WERI-Rb-1 (cell line): ENCODE measurements around the gene USF3.
A peak's percentile ranks its signal among the peaks of the same experiment; 100 is the strongest.

ENCODE experiments used
- DNase-seq: peaks from one replicate; pipeline ENCODE4 v3.0.0-alpha.2; 2020
- H3K27ac ChIP-seq: fragments of 250-450 bp; sonication (Bioruptor Pico); 2 replicates; pipeline ENCODE4 v1.5.1; 2020; ENCODE audit warnings: mild to moderate bottlenecking, moderate library complexity
- H3K27me3 ChIP-seq: fragments of 250-450 bp; sonication (Bioruptor Pico); 2 replicates; pipeline ENCODE4 v1.5.1; 2021; ENCODE audit warnings: mild to moderate bottlenecking, low read depth, moderate library complexity; ENCODE audit not compliant: insufficient read depth, severe bottlenecking
- H3K36me3 ChIP-seq: fragments of 250-450 bp; sonication (Bioruptor Pico); 2 replicates; pipeline ENCODE4 v1.5.1; 2020; ENCODE audit warnings: mild to moderate bottlenecking, moderate library complexity
- H3K4me3 ChIP-seq: 2 replicates; pipeline ENCODE4 v1.5.1; 2011; ENCODE audit warnings: low read depth, mild to moderate bottlenecking, control low read depth, low read length
- H3K9me3 ChIP-seq: fragments of 250-450 bp; sonication (Bioruptor Pico); 2 replicates; pipeline ENCODE4 v1.5.1; 2021; ENCODE audit warnings: mild to moderate bottlenecking, moderate library complexity; ENCODE audit not compliant: severe bottlenecking
- TF ChIP-seq, protein P1 (sequence below): IDR thresholded peaks from 2 replicates; pipeline ENCODE4 v1.5.1; 2011; ENCODE audit warnings: low read depth, mild to moderate bottlenecking, control low read depth, inconsistent platforms, low read length

USF3 gene

DNA sequence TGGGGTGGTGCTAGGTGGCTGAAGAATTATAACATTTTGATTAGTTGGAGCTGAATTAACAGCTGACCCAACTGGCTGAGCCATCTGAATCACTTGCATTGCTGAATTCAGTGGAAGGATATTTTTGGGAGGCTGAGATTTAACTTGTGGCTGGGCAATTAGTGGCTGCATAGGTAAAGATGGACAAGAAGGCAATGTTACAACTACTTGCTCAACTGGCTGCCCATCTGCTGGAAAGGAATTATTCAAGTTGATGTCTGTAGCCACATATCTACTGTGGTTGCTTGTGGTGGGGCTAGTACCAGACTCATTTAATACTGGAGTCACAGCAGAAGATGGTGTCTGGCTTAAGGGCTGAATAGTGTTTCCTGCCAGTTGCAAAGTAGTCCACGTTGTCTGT is 36.4 kb downstream of the USF3 start:
- Histone ChIP-seq H3K4me3 (no peak overlapping the region), H3K9me3 (no peaks in the 10 kb centered on the region), H3K27ac (no peak overlapping the region), H3K36me3 (peaks cover 7% of the 10 kb centered on the region; the same call in 1 of the 2 replicates), H3K27me3 (no peaks in the 10 kb centered on the region)
- TF ChIP-seq, protein P1, sequence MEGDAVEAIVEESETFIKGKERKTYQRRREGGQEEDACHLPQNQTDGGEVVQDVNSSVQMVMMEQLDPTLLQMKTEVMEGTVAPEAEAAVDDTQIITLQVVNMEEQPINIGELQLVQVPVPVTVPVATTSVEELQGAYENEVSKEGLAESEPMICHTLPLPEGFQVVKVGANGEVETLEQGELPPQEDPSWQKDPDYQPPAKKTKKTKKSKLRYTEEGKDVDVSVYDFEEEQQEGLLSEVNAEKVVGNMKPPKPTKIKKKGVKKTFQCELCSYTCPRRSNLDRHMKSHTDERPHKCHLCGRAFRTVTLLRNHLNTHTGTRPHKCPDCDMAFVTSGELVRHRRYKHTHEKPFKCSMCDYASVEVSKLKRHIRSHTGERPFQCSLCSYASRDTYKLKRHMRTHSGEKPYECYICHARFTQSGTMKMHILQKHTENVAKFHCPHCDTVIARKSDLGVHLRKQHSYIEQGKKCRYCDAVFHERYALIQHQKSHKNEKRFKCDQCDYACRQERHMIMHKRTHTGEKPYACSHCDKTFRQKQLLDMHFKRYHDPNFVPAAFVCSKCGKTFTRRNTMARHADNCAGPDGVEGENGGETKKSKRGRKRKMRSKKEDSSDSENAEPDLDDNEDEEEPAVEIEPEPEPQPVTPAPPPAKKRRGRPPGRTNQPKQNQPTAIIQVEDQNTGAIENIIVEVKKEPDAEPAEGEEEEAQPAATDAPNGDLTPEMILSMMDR, result no peak
- no peak for DNase-seq

DNA sequence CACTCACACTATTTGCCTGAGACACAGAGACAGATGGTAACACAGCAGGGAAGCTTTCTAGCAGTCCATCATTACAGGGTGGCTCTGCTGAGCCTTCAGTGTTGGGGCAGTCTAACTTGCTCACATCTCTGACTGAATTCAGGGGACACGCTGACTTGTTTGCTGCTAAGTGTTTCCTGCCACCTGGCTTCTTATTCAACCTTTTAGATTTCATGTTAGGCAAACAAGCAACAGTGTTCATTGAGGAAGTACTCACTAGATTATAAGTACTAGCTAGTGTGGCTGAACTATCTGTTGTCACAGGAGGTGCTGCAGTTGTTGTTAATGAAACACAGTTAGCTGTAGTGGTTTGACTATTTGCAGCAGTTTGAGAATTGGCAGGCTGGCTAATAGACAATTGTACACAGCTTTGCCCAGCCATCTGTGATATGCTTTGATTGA is 37.3 kb downstream of the USF3 start:
- H3K9me3 ChIP-seq, result no peaks in the 10 kb centered on the region
- peak; percentile 41 for DNase-seq
- H3K4me3 ChIP-seq, result no peak overlapping the region
- TF ChIP-seq, protein P1, result no peak
- no peaks in the 10 kb centered on the region for H3K27me3 ChIP-seq
- peaks cover 7% of the 10 kb centered on the region; the same call in 1 of the 2 replicates for H3K36me3 ChIP-seq
- 0 out of 2 replicates have a peak overlapping the region, but pooled peaks have one; percentile 33 for H3K27ac ChIP-seq

DNA sequence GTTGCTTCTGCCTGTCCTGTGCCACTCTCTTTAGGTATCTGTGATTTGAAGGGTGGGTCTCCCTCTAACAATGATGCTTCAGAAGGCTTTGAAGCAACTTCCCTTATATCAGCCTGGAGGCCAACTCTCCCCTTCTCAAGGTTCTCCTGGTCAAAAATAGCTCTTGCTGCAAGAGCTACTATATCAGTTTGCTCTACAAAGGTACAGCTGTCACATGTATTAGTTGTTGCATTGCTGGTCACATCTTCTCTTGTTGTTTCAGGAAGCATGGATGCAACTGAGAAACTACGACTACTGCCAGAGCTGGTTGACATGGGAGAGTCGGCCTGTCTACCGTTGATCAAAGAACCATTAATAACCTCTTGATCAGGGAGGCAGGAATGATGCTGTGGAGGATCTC is 38.3 kb downstream of the USF3 start:
- no peak overlapping the region for H3K4me3 ChIP-seq
- H3K27me3 ChIP-seq, result no peaks in the 10 kb centered on the region
- TF ChIP-seq, protein P1, result no peak
- DNase-seq, result no peak
- peaks cover 7% of the 10 kb centered on the region; the same call in 1 of the 2 replicates for H3K36me3 ChIP-seq
- no peak overlapping the region for H3K27ac ChIP-seq
- no peaks in the 10 kb centered on the region for H3K9me3 ChIP-seq

DNA sequence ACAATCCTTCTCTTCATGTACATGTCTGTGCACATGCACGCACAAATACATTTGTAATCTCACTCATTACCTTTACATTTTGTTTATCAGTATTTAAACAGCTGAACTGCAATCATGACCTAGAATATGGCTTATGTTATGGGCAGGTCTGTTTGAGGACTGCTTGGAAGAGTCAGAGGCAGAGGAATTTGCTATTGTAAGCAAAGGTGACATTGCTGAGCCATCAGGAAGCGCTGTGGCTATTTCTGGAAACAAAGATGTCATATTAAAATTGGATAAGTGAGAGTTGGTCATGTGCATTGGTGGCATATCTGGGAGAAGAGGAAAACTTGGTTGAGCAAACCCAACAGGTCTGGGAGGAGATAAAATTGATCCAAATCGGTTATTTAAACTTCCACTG is 41.6 kb downstream of the USF3 start:
- Histone ChIP-seq H3K9me3 (no peaks in the 10 kb centered on the region), H3K27ac (no peak overlapping the region), H3K27me3 (no peaks in the 10 kb centered on the region), H3K4me3 (no peak overlapping the region), H3K36me3 (no peaks in the 10 kb centered on the region; the same call in 1 of the 2 replicates)
- no peak for DNase-seq
- TF ChIP-seq, protein P1, result no peak

DNA sequence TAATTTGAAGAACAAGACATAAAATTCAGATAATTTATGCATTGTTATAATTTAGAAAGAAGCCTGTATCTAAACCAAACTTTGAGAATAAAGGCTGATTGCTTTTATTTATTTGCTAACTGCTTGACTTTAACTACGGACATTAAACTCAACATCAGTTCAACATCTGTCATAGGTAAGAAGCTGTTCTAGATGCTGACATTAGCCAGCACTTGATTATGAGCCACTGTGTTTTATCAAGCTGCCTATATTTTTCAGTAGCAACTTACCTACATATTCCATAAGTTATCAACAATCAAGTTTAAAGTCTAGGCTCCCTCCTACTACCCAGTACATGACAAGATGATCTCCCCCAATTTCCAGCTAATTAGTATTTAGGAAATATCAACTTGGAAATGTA is 42.1 kb downstream of the USF3 start:
- H3K27me3 ChIP-seq, result no peaks in the 10 kb centered on the region
- no peak overlapping the region for H3K27ac ChIP-seq
- H3K9me3 ChIP-seq, result no peaks in the 10 kb centered on the region
- no peak overlapping the region for H3K4me3 ChIP-seq
- DNase-seq, result no peak
- H3K36me3 ChIP-seq, result no peaks in the 10 kb centered on the region; the same call in 1 of the 2 replicates
- TF ChIP-seq, protein P1, result no peak

DNA sequence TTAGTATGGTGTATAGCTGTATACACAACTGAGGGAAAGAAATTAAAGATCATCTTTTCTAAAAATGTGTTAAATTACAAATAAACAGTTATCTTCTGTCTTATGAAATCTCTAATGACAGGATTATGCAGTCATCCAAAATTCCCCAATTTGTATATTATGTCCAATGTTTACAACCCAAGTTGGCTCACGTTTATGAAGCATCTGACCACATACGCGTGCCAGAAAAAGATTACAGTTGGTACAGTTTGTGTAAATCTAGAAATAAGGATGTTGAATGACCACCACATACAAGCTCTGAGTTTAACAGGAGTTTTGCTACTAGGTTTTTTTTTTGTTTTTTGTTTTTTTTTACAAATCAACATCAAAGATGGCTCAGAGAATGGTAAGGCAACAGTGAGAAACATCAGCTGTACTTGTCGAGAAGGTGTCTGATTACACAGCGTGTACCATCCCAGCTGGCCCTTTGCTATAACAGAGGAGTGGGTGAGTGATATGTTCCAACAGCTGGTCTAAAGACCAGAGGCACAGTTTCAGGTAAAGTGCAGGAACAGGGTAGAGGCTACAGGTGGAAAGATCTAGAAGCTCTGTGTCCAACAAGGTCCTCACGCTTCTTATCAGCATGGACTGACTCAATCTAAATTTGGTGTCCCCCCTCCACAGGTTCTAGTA is 47.1 kb downstream of the USF3 start:
- Histone ChIP-seq H3K27ac (no peak overlapping the region), H3K4me3 (no peak overlapping the region), H3K9me3 (no peaks in the 10 kb centered on the region), H3K27me3 (no peaks in the 10 kb centered on the region), H3K36me3 (no peaks in the 10 kb centered on the region)
- TF ChIP-seq, protein P1, result no peak
- DNase-seq, result no peak
